ENCODE measurements around the gene RFX3. TPM values are rescaled to one million over a fixed set of nuclear protein-coding genes. Genes with fewer than 3 reads are reported as not detected.

The RFX3 gene
- total RNA-seq, 1 experiment from 2014 or later, result 4.5 TPM

DNA sequence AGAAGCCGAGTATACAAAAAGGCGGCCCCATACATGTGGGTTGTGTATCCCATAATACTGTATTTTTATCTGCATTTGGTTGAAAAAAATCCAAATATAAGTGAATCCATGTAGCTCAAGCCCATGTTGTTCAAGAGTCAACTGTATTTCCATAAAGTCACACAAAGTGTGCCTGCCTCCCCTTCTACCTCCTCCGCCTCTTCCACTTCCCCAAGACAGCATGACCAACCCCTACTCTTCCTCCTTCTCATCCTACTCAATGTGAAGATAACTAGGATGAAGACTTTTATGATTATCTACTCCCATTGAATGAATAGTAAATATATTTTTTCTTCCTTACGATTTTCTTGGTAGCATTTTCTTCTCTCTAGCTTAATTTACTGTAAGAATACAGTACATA lies 92.7 kb downstream of the RFX3 start:
- H3K27me3 ChIP-seq (ENCODE audit: low read length), result no peaks in the 10 kb centered on the region
- ChIA-PET POLR2A (ENCODE audit: unreplicated experiment) (no interaction called here), CTCF (no interaction called here)
- no peak overlapping the region for H3K27ac ChIP-seq (ENCODE audit: low read length)
- H4K20me1 ChIP-seq (ENCODE audit: low read length), result no peaks in the 10 kb centered on the region
- no peak overlapping the region for H3K9ac ChIP-seq (ENCODE audit: low read length)
- BruUV-seq (replicated peaks), result no TSS peak
- DNase-seq, result no peak
- H3F3A ChIP-seq (ENCODE audit: low read length, unreplicated experiment), result no peaks in the 10 kb centered on the region
- H3K4me2 ChIP-seq (ENCODE audit: low read length), result no peak overlapping the region
- intact Hi-C loops (cut with micrococcal nuclease), result no loop called here
- no peaks in the 10 kb centered on the region for H3K79me2 ChIP-seq (ENCODE audit: low read length)
- no peaks in the 10 kb centered on the region for H3K9me2 ChIP-seq (replicated peaks; ENCODE audit: low read length)
- no peak overlapping the region for H2AFZ ChIP-seq (ENCODE audit: low read length)
- H3K4me1 ChIP-seq (ENCODE audit: insufficient read depth, low read length), result no peaks in the 10 kb centered on the region
- no peak overlapping the region for H3K4me3 ChIP-seq (ENCODE audit: low read length)
- no peaks in the 10 kb centered on the region for H3K36me3 ChIP-seq (ENCODE audit: low read depth, low read length)
- no peaks in the 10 kb centered on the region for H3K9me3 ChIP-seq (ENCODE audit: low read length)
- ATAC-seq, result no peak
- TF ChIP-seq EZH2phosphoT487 (IDR thresholded peaks at IDR 0.05; ENCODE audit: borderline replicate concordance, low read length), result no peak
- TF ChIP-seq EZH2 (IDR thresholded peaks at IDR 0.05; ENCODE audit: low read length, unreplicated experiment), result no peak
- TF ChIP-seq, protein P1, sequence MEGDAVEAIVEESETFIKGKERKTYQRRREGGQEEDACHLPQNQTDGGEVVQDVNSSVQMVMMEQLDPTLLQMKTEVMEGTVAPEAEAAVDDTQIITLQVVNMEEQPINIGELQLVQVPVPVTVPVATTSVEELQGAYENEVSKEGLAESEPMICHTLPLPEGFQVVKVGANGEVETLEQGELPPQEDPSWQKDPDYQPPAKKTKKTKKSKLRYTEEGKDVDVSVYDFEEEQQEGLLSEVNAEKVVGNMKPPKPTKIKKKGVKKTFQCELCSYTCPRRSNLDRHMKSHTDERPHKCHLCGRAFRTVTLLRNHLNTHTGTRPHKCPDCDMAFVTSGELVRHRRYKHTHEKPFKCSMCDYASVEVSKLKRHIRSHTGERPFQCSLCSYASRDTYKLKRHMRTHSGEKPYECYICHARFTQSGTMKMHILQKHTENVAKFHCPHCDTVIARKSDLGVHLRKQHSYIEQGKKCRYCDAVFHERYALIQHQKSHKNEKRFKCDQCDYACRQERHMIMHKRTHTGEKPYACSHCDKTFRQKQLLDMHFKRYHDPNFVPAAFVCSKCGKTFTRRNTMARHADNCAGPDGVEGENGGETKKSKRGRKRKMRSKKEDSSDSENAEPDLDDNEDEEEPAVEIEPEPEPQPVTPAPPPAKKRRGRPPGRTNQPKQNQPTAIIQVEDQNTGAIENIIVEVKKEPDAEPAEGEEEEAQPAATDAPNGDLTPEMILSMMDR (conservative IDR thresholded peaks at IDR 0.05; ENCODE audit: low read depth, low read length), result no peak

DNA sequence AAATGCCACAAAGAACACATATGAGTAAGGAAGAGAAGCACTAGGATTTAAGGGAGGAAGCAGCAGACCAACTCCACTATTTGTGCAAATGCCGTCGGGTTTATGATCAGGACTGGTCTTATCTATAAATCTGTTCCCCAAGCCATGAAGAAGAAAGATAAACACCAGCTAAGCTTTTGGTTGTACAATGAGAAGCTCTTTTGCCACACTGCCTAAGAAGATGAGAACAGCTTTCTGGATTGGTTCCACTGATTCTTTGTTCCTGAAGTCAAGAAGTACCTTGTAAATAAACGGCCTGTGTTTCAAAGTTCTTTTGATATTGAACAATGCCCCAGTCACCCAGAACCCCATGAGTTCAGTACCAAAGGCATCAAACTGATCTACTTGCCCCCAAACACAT lies 93.9 kb downstream of the RFX3 start:
- H3K27ac ChIP-seq (ENCODE audit: low read length), result no peak overlapping the region
- H3K9me2 ChIP-seq (replicated peaks; ENCODE audit: low read length), result no peaks in the 10 kb centered on the region
- no peak overlapping the region for H3K4me2 ChIP-seq (ENCODE audit: low read length)
- H3K27me3 ChIP-seq (ENCODE audit: low read length), result no peaks in the 10 kb centered on the region
- H3F3A ChIP-seq (ENCODE audit: low read length, unreplicated experiment), result no peaks in the 10 kb centered on the region
- ATAC-seq (no peak), DNase-seq (no peak)
- ChIA-PET POLR2A (ENCODE audit: unreplicated experiment) (no interaction called here), CTCF (no interaction called here)
- BruUV-seq (replicated peaks), result no TSS peak
- no peaks in the 10 kb centered on the region for H3K79me2 ChIP-seq (ENCODE audit: low read length)
- intact Hi-C loops (cut with micrococcal nuclease), result no loop called here
- H2AFZ ChIP-seq (ENCODE audit: low read length), result no peak overlapping the region
- no peaks in the 10 kb centered on the region for H4K20me1 ChIP-seq (ENCODE audit: low read length)
- no peaks in the 10 kb centered on the region for H3K9me3 ChIP-seq (ENCODE audit: low read length)
- no peaks in the 10 kb centered on the region for H3K4me1 ChIP-seq (ENCODE audit: insufficient read depth, low read length)
- TF ChIP-seq EZH2 (IDR thresholded peaks at IDR 0.05; ENCODE audit: low read length, unreplicated experiment), result no peak
- no peak for TF ChIP-seq EZH2phosphoT487 (IDR thresholded peaks at IDR 0.05; ENCODE audit: borderline replicate concordance, low read length)
- TF ChIP-seq, protein P1 (conservative IDR thresholded peaks at IDR 0.05; ENCODE audit: low read depth, low read length), result no peak
- no peak overlapping the region for H3K9ac ChIP-seq (ENCODE audit: low read length)
- H3K4me3 ChIP-seq (ENCODE audit: low read length), result no peak overlapping the region
- H3K36me3 ChIP-seq (ENCODE audit: low read depth, low read length), result no peaks in the 10 kb centered on the region

GRCh38 chr9:3419893-3420292 lies 105.9 kb downstream of the RFX3 start:
- no peak for ATAC-seq
- no peak overlapping the region for H3K4me3 ChIP-seq (ENCODE audit: low read length)
- H3F3A ChIP-seq (ENCODE audit: low read length, unreplicated experiment), result no peaks in the 10 kb centered on the region
- TF ChIP-seq EZH2phosphoT487 (IDR thresholded peaks at IDR 0.05; ENCODE audit: borderline replicate concordance, low read length) (no peak), EZH2 (IDR thresholded peaks at IDR 0.05; ENCODE audit: low read length, unreplicated experiment) (no peak)
- TF ChIP-seq, protein P1 (conservative IDR thresholded peaks at IDR 0.05; ENCODE audit: low read depth, low read length), result no peak
- no peaks in the 10 kb centered on the region for H3K79me2 ChIP-seq (ENCODE audit: low read length)
- H3K36me3 ChIP-seq (ENCODE audit: low read depth, low read length), result no peaks in the 10 kb centered on the region
- no peak for DNase-seq
- H3K4me2 ChIP-seq (ENCODE audit: low read length), result no peak overlapping the region
- BruUV-seq (replicated peaks), result no TSS peak
- H3K4me1 ChIP-seq (ENCODE audit: insufficient read depth, low read length), result no peaks in the 10 kb centered on the region
- no peaks in the 10 kb centered on the region for H3K9me2 ChIP-seq (replicated peaks; ENCODE audit: low read length)
- no peak overlapping the region for H2AFZ ChIP-seq (ENCODE audit: low read length)
- no peaks in the 10 kb centered on the region for H3K27me3 ChIP-seq (ENCODE audit: low read length)
- ChIA-PET POLR2A (ENCODE audit: unreplicated experiment) (no interaction called here), CTCF (no interaction called here)
- intact Hi-C loops (cut with micrococcal nuclease), result no loop called here
- no peak overlapping the region for H3K27ac ChIP-seq (ENCODE audit: low read length)
- no peaks in the 10 kb centered on the region for H3K9me3 ChIP-seq (ENCODE audit: low read length)
- H3K9ac ChIP-seq (ENCODE audit: low read length), result no peak overlapping the region
- H4K20me1 ChIP-seq (ENCODE audit: low read length), result no peaks in the 10 kb centered on the region
